ENCODE results near the gene ADARB1.

ADARB1 gene

DNA sequence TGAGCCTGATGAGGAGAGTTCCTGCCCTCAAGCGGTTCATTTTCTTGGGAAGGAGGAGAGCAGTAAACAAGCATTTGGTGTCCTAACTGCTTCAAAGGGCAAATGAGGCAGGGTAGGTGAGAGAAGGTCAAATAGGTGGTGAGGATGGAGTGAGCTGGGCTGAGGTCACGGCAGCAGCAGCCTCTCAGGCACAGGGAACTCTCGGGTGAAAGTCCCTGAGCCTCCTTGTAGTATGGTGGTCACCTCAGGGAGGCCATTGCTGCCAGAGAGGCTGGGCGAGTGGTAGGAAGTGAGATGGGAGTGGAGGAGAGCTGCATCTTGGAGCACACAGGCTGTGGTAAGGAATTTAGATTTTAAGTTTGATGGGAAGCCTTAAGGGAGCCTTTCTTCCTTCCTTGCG, 4.0 kb downstream of the ADARB1 start:
- DNase-seq = no peak

DNA sequence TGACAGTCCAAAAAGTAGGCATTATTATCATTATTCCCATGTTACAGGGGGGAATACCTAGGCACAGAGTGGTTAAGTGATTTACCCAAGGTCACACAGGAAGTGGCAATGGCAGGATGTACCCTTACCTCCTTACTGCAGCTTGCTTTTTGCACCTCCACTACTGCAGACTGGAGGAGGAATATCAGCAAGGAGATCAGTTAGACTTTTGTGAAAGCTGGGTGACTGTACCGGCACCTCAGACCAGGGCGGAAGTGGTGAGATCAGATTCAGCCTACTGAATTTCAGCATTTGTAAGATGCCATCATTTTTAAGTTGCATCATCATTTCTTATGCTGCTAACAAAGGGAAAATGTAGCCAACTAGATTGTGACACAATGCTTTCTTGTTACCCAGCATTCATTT, 4.5 kb downstream of the ADARB1 start:
- DNase-seq = peak; percentile 73

DNA sequence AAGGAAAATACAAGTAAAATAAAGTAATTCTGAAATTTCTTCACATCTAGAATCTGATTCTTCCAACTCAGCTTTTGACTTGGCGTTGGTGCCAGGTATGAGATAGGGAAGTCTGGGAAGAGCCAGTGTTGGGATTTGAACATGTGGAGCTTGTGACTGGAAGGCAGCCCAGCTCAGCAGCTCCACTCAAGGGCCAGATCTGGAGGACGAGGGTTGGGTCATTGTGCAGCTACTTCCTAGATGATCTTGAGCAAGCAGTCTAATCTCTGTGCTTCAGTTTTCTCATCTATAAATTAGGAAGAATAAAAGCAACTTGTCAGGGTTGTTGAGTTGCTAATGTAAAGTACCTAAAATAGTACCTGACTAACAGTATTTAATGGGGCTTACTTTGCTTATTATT, 5.0 kb downstream of the ADARB1 start:
- DNase-seq = no peak

DNA sequence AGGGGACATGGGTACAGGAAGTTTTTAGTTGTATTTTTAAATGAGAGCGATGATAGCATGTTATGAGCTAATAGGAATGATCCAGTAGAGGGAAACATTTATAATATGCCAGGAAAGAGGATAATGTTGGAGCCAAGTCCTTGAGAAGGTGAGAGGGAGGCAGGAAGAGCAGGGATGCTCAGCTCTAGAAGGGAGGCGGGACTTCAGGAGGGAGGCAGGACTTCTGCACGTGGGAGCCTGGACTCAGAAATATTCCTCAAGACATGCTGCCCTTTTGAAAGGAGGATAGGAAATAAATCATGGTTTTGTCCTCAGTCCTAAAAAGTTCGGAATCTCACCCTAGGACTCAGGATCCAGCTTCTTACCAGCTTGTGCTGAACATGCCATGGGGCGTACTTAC, 5.9 kb downstream of the ADARB1 start:
- no peak for DNase-seq

DNA sequence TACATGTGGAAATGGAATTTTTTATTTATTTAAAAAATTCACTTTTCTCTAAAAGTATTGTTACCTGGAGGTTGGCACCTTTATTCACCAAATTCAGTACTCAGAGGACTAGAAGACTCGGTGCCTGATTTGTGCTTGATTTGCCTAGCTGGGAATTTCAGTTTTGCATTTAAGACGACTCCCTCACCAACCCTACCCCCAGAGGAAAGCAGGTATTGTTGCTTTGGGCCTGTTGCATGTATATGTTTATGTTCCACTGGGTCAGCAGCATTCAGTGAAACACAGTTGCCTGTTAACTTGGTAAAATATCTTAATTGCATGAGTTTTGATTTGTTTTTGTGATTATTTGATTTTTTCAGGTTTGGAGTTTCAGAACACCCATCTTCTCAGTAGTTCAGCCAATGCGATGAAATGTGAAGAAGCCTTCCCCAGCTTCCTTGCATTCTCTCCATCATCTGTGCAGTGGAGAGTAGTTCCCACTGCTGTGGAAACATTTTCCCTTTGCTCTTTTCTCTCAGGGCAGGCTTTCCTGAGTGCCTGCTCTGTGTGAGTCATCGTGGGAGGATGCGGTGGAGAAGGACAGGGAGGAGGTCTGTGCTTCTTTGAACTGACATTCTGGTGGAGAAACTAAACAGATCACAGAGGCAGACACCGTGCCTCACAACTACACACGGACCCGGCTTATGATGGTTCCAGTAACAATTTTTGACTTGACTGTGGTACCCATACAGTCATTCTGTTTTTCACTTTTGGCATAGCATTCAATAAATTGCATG, 6.4 kb downstream of the ADARB1 start:
- peak; percentile 35 for DNase-seq

DNA sequence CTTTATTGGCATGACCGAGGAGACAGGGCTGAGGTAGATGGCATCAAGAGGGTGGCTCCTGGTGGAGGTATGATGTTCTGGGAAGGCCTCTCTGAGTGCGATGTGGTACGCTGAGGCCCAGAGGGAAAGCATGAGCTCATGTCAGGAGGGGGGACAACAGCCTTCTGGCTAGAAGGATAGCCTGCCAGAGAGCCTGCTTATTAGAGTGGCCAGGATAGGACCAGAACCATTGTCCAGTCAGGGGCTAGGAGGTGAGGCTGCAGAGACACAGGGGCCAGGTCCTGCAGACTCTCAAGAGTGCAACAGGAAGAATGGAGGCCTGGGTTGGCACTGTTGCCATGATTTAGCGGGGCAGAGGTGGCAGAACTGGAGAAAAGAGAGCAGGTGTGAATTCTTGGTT, 7.3 kb downstream of the ADARB1 start:
- no peak for DNase-seq

DNA sequence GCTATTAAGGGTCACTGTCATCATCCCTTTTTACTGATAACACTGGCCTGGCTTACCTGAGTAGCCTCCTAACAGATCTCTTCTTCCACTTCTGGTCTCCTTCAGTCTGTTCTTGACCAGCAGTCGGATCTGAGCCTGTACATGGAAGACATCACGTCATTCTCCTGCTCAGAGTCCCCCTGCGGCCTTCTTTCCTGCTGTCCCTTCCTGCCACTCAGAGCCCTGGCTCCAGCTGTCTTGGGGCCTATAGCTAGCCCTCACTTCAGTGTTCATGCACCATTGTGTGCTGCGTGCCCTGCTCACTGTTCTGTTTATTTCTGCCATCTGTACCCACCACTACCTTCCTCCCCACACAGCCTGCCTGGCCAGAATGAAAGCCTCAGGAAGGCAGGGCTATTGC, 8.4 kb downstream of the ADARB1 start:
- no peak for DNase-seq

DNA sequence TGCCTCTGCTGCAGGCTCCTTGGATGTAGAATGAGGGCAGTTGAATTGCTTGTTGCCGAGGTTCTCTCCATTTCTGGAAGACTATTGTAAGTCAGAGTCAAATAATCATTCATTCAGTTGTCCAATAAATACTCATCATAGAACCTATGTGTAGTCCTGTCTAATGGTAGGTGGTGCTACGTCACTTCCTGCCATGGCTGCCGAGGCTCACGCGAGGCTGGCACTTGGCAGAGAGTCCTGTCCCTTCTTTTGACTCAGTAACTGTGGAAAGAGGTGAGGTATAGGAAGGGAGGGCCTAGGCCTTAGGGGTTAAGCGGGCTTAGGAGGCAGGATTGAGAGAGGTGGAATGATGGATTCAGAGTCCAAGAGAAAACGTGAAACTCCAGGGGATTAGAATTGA, 9.7 kb downstream of the ADARB1 start:
- DNase-seq = no peak

DNA sequence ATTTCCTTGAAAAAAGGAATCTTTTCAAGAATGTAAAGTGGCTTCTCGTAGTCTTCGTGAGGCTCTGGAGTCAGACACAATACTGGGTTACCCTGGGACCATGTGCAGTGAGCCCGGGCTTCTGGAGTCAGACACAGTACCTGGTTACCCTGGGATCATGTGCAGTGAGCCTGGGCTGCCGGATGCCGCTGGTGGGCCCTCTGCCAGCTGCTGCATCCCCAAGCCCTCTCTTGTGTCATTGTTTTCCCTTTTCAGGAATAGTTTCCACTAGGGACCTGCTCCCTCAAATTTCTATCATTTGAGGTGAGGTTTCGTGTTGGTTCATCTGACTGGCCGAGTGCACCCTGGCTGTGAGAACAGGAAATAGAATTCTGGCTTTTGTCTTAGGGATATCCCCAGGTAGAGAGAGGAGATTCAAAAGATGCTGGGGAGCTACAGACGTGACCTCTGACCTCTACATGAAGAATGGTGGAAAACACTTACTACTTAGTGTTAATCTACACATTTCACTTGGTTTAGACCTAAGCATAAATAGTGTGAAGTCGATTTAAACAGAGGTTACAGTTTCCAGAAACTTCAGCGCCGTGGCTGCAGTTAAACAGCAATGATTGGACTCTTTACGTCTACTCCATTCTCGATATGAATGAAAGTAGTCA, 10.6 kb downstream of the ADARB1 start:
- no peak for DNase-seq

DNA sequence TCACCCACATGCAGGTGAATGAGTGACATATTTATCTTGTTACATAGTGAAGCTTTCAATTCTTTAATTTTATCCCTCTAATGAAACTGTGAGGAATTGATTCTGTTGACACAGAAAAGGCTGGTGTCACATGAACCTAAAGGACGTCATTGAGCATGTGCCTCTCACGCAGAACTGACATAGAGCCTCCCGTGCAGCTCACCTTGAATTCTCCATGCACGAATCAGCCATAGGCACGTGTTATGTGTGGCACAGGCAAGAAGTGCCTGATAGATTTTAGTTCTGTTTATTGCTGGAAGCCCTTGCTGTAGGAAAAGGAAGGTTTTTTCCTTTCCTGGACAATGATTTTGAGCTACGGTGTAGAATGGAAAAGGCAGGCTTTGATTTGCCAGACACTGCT, 11.3 kb downstream of the ADARB1 start:
- DNase-seq = no peak

DNA sequence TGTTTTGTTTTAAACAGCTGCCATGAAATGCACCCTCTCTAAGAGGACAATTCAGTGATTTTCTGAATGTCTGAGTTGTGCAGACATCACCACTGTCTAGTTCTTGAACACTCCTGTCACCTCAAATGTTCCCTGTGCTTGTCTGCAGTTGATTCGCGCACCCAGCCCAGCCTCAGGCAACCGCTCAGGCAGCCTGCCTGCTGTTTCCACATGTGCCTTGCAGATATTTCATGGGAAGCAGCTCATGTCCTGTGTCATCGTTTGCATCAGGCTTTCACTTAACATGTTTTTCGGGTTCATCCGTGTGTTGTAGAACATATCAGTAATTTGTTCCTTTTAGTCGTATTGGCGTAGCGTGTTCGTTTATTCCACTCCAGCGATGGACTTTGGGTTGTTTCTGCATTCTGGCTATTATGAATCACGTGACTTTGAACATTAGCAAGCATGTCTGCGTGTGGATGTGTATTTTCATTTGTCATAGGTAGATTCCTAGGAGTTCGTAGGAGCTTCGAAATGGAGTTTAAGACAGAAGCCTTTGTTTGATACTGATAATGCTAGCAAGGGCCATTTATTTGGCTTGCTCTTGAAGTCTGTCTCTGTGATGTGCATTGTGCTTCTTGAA, 12.1 kb downstream of the ADARB1 start:
- no peak for DNase-seq

DNA sequence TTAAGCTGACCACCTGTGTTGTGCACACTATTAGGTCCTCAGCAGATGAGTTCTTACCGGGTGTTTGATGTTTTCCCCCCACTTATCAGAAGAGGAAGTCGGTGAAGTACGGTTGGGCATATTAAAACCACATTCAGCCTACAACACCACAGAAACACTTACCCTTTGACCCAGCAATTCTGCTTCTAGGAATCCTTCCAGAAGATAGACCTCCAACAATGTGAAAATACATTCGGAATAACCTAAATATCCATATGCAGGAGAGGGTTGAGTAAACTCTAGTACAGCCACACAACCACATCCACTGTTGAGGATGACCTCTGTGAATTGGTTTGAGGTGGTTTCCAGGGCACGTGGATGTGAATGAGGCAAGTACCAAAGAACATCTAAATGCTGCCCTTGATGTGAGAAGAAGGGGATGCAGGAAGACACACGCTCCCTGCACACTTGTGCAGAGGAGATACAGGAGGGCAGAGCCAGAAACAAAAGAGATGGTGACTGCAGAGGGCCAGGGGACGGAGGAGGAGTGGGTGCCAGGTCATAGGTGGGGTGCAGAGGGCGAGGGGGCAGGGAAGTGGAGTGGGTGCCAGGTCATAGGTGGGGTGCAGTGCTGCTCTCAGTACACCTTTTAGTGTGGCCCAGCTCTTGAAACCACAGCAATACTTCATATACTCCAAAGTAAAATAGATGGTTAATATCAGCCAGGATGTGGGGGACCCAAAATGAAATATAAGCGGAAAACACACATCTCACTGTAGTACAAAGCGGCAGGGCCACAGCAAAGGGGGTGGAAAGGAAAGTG, 12.8 kb downstream of the ADARB1 start:
- no peak for DNase-seq

DNA sequence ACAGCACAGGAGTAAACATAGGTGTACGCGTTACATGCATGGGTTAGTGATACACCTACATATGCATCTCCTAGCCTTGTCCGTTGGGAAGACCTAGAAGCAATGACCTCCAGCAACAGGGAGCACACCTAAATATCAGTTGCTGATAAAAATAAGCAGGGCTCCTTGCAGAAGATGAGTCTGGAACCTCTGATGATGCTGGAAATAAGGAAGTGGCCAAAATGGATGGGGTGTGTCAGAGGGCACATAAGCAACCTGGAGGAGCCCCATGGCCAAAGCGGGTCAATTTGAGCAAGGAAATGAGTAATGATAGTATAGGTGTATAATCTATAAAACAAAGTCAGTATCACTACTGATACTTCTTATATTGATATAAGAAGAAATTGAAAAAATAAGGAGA, 13.7 kb downstream of the ADARB1 start:
- DNase-seq = no peak

DNA sequence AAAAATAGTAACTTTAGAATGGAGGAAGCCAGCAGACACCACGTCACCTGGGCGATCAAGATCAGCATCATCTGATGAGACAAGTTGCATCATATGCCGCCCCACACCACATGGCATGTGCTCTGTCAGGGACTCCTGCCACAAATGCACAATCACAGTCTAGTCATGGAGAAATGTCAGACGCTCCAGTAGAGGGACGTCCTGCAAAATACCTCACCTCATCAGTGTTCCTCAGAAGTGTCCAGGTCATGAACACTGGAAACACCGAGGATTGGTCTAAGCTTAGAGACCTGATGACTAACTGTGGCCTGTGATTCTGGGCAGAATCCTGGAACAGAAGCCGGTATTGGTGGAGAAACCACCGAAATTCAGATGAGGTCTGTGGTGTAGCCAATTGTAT, 14.3 kb downstream of the ADARB1 start:
- DNase-seq = no peak

DNA sequence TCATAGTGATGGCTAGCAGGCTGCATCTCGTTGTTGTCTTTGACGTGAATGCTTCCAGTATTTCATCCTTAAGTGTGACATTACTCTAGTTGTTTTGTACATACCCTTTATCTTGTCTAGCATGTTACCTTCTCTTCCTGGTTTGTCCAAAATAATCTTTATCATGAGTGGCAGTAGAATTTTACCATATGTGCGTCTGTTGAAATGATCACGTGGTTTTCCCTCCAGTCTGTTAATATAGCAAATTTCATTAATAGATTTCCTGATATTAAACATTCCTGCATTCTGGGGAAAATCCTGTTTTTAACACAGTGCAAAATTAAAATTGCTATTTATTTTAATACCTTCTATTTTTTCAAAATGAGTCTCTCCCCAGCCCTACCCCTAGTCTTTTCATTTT, 15.6 kb downstream of the ADARB1 start:
- no peak for DNase-seq

DNA sequence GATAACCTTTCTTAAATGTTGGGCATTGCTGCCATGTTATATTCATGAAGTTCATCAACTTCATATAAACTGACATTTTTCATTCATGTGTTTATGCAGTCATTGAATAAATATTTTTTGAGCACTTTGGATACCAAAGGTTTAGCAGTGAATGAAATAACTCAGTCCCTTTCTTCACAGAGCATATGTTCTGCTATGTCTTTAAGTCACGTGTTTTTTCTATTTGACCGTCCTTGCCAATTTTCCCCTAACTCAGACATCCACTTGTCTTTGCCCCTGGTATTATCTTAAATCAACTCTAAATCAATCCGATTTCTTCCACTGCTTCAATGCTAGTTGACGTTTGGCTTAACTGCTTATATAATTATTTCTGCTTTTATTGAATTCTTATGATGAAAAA, 16.6 kb downstream of the ADARB1 start:
- no peak for DNase-seq

DNA sequence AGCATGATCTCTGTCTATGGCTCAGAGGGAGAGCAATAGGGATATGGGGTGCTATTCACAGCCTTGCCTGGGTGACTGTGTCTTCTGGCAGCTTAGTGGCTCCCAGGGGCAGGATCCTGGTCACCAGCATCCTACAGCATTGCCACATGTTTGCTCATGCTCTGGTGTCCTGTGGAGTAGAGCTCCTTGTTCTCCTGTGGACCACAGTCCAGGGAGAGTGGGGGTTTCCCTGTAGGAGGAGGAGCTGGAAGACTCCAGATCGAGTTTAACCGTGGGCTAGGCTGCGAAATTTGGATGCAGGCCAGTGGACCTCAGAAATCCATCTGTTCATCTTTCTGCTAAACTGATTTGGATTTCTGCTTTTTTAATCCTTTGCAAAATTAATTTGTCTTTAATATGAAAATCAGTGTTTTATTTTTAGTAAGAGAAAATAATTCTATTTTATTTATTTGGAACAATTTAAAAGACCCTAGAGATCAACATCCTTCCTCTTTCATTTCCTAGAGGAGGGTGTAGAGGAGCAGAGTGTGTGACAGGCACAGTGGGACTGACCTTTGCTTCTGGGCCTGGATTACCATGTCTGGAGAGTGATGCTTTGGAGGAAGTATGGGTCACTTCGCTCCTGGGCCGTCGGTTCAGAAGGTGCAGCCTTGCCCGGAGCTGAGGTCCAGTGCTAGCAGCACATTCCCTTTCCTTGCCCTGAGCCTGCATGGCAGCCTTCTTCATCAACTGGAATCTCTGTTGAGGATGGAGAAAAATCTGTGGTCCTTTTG, 17.4 kb downstream of the ADARB1 start:
- DNase-seq = no peak

DNA sequence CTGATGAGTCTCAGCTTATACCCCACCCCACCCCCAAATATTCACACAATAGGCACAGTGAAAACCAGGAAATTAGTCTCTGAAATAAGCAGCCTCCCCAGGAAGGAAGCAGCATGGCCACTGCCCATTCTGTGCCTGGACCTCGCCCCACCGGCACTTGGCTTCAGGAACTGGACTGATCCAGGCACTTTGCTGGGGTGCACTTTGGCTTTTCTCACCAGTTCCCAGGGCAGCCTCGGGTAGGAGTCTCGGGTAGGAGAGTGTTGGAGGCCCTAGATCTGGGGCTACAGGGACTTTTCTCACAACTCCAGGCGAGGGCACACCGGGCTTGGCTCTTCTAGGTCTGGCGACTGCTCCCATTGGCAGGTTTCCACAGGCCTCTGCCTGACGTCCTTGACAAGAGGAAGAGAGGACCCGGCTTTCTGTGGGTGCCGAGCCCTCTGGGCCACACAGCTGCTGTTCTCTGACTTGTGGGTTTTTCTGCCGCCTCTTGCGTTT, 18.7 kb downstream of the ADARB1 start:
- DNase-seq = no peak

DNA sequence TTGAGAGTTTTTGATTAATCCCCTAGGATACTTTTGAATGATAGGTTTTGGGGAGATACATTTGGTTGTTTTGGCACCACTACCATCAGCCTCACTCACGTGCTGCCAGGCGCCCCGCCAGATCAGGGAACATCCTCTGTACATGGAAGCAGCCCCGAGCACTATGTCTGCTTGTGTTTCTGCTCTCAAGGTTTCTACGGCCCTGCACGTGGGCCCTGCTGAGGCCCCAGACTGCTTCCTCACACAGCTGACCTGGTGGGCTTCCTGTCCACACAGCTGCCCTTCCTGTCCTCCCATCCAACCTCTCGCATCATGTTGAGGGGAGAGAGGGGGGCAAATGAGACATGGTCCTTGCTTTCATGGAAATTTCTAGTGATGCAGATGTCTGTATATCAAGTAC, 20.0 kb downstream of the ADARB1 start:
- DNase-seq = no peak

DNA sequence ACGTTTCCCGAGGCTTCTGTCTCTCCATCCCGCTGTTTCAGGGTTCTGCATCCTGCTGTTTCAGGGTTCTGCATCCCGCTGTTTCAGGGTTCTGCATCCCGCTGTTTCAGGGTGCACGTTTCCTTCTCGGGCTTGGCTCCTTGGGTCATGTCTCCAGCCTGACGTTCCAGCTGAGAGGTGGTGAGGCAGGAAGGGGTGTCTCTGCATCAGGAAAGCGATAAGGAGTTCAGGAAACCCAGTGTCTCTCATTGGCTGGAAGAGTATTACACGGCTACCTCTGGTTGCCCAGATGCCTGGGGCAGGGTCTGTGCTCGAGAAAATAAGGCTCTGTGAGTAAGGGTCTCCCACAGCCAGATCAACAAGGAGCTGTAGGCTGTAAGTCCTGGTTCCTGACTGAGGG, 21.1 kb downstream of the ADARB1 start:
- DNase-seq = no peak

DNA sequence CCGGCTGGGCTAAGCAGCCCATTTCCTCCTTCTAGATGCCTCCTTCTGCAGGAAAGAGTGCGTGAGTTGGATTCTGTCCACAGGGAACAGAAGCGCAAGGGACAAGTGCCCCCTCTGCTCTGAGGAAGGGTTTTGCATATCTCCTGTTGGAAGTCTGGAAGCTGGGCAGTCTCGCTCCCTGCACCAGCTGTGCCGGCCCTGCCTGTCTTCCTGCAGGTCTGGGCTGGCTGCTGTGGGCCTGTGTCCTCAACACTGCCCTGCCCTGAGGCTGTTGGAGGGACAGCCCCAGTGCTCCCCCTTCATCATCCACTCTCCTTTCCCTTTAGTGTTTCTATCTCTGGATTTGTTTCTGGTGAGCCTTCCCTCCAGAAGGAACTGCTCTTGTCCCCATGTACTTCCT, 21.8 kb downstream of the ADARB1 start:
- no peak for DNase-seq

DNA sequence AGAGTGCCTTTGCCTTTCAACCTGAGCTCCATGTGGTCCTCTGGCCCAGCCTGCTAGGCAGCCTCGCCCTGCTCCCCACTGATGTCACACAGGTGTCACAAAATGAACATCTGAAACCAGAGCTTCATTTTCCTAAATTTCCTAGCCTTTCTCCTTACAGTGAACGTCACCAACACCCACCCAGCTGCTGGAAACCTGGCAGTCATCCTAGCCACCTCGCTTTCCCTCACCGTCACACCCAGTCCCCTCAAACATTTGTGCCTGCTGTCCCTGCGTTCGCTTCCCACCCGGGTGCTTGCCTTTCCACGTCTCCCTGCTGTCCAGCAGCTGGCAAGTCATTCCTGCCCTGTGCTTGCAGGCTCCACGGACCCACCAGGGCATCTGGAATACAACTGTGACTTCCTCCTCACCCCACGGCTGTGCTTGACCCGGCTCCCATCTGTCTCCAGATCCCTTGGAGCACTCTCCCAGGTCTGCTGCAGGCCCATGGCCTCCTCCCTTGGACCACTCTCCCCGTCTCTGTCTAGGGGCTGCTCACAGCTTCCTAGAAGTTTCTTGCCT, 23.5 kb downstream of the ADARB1 start:
- DNase-seq = no peak

All from stimulated activated naive CD4-positive, alpha-beta T cell treated with Interleukin-2 at 50 U/mL for 16 hours (primary cell).